Vagina (tissue), 2 donors: ENCODE data around the gene ZNF76.

Source experiments
- POLR2AphosphoS5 ChIP-seq, 2 donors: sonication (generic); formaldehyde crosslinking; IDR thresholded peaks; one replicate each; pipeline ENCODE4 v1.9.0; 2017; ENCODE audit warnings: antibody characterized with exemption in 2 of 2, mild to moderate bottlenecking in 2 of 2, low read depth in 1 of 2; ENCODE audit not compliant: insufficient read depth in 1 of 2
- TF ChIP-seq, protein P1 (sequence below), 3 experiments: fragments of 450-650 bp in 2 of 3; fragments of 200-600 bp in 1 of 3; sonication (generic) in 1 of 3; IDR thresholded peaks; one replicate each; pipeline ENCODE4 v1.5.1; 2017 to 2019; ENCODE audit warnings: antibody characterized with exemption in 3 of 3, mild to moderate bottlenecking in 2 of 3, moderate library complexity in 2 of 3

DNA sequence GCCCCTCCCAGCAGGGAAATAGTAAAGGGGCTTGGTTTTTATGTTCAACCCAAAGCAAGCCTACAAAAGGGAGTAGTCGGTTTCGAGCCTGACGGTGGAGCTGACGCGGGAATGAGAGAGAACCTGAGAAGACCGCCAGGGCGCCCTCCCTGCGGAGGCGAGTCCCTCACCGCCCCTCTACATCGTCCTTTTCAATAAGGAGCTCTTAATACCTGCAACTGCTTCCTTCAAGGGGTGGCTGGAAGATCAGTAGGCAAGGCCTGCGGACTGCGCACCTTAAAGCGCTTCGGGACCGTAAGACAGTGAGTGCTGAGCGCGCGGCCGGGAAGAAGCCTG, 709 bp upstream of the ZNF76 start:
- TF ChIP-seq, protein P1, sequence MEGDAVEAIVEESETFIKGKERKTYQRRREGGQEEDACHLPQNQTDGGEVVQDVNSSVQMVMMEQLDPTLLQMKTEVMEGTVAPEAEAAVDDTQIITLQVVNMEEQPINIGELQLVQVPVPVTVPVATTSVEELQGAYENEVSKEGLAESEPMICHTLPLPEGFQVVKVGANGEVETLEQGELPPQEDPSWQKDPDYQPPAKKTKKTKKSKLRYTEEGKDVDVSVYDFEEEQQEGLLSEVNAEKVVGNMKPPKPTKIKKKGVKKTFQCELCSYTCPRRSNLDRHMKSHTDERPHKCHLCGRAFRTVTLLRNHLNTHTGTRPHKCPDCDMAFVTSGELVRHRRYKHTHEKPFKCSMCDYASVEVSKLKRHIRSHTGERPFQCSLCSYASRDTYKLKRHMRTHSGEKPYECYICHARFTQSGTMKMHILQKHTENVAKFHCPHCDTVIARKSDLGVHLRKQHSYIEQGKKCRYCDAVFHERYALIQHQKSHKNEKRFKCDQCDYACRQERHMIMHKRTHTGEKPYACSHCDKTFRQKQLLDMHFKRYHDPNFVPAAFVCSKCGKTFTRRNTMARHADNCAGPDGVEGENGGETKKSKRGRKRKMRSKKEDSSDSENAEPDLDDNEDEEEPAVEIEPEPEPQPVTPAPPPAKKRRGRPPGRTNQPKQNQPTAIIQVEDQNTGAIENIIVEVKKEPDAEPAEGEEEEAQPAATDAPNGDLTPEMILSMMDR (IDR thresholded peaks at IDR 0.05): no peak
- TF ChIP-seq POLR2AphosphoS5 (IDR thresholded peaks at IDR 0.05; ENCODE audit: insufficient read depth in 1 of 2, low read depth in 1 of 2): no peak
